SU-DHL-6 (cell line): Measurements from ENCODE around the gene CLIC5.

Experiments
- EZH2phosphoT487 ChIP-seq: fragments of 200-600 bp; sonication (generic), shearing (Covaris generic); conservative IDR thresholded peaks from 2 replicates; pipeline ENCODE4 v1.6.1; 2018; ENCODE audit warnings: mild to moderate bottlenecking, antibody characterized with exemption, low read length, moderate library complexity, mixed read lengths
- TF ChIP-seq, protein P1 (sequence below): fragments of 200-600 bp; sonication (generic); IDR thresholded peaks from one replicate; pipeline ENCODE4 v1.5.1; 2017; ENCODE audit warnings: antibody characterized with exemption, mild to moderate bottlenecking, low read length, moderate library complexity; ENCODE audit not compliant: insufficient read depth, poor library complexity, severe bottlenecking

DNA sequence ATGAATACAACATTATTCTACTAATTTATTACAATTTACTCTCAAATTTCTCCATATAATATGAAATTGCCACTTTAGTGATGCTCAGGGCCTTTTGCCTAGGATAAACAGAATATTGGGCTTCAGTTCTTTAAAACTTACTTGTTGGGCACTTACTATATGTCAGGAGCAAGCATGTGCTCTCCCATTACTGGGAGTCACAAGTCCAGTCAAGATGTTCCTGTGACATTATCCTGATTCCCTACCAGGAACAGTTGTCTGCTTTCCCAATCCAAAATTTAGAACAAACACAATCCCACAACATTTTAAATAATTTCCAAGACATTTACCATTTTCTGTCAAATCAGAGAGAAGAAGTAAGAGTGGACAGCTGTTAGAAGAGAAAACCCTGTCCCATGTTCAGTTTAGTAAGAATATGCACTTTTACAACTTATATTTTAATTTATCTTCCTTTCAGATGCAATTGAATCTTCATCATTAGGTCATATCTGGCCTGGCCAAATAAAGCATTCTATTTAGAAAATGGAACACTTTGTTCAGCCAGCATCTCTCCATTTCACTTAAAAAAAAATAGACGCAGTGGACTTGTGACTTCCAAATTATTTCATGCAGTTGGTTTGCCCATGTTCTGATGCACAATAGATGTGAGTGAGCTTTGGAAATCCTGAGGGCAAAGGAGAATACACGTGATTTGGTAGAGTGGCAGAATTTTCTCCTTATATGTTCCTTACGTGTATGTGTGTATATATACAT is 159.8 kb downstream of the CLIC5 start:
- TF ChIP-seq, protein P1, sequence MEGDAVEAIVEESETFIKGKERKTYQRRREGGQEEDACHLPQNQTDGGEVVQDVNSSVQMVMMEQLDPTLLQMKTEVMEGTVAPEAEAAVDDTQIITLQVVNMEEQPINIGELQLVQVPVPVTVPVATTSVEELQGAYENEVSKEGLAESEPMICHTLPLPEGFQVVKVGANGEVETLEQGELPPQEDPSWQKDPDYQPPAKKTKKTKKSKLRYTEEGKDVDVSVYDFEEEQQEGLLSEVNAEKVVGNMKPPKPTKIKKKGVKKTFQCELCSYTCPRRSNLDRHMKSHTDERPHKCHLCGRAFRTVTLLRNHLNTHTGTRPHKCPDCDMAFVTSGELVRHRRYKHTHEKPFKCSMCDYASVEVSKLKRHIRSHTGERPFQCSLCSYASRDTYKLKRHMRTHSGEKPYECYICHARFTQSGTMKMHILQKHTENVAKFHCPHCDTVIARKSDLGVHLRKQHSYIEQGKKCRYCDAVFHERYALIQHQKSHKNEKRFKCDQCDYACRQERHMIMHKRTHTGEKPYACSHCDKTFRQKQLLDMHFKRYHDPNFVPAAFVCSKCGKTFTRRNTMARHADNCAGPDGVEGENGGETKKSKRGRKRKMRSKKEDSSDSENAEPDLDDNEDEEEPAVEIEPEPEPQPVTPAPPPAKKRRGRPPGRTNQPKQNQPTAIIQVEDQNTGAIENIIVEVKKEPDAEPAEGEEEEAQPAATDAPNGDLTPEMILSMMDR = no peak
- TF ChIP-seq EZH2phosphoT487 = no peak
